Activated CD4-positive, alpha-beta T cell treated with anti-CD3 and anti-CD28 coated beads, Interleukin-2, amount 10 ng/mL, durations not matched to agents 24 days and 14 days (primary cell): ENCODE data around the gene CMTM5. TPM values are rescaled to one million over a fixed set of nuclear protein-coding genes. Genes with fewer than 3 reads are reported as not detected.

ENCODE experiments used
- total RNA-seq: library from RNA; stranded (reverse); gene quantifications from 2 replicates; pipeline ENCODE4 v1.2.3, GENCODE V29; 2022

The CMTM5 gene
- total RNA-seq, 1 donor from 2014 or later = not detected

Other genes with a start within 250 kb of the CMTM5 start
- not detected in 2 replicates for gene SLC7A8, start 193.4 kb upstream of the CMTM5 start, total RNA-seq
- not detected in 2 replicates for gene RNF212B, start 139.1 kb upstream of the CMTM5 start, total RNA-seq
- gene HOMEZ, start 90.9 kb upstream of the CMTM5 start, total RNA-seq = 12.9 and 13.5 TPM in 2 replicates
- gene PPP1R3E, start 74.2 kb upstream of the CMTM5 start, total RNA-seq = 21.3 and 23.3 TPM in 2 replicates
- 5.6 and 5.7 TPM in 2 replicates for gene BCL2L2, start 70.2 kb upstream of the CMTM5 start, total RNA-seq
- gene PABPN1, start 55.6 kb upstream of the CMTM5 start, total RNA-seq = 277 and 278 TPM in 2 replicates
- 2.0 and 2.3 TPM in 2 replicates for gene SLC22A17, start 24.2 kb upstream of the CMTM5 start, total RNA-seq
- not detected in 2 replicates for gene EFS, start 11.9 kb upstream of the CMTM5 start, total RNA-seq
- gene IL25, start 4.2 kb upstream of the CMTM5 start, total RNA-seq = not detected in 2 replicates
- 0.17 and 0.23 TPM in 2 replicates for gene MYH6, start 31.2 kb downstream of the CMTM5 start, total RNA-seq
- gene MYH7, start 58.6 kb downstream of the CMTM5 start, total RNA-seq = not detected in 2 replicates
- 78.6 and 79.2 TPM in 2 replicates for gene NGDN, start 92.7 kb downstream of the CMTM5 start, total RNA-seq
- gene ZFHX2, start 174.7 kb downstream of the CMTM5 start, total RNA-seq = 1.8 and 2.8 TPM in 2 replicates
- gene THTPA, start 179.2 kb downstream of the CMTM5 start, total RNA-seq = 14.5 and 16.7 TPM in 2 replicates
- 135 and 142 TPM in 2 replicates for gene AP1G2, start 190.7 kb downstream of the CMTM5 start, total RNA-seq
- gene JPH4, start 201.7 kb downstream of the CMTM5 start, total RNA-seq = not detected in 2 replicates